Hematopoietic multipotent progenitor cell treated with erythropoietin and hydrocortisone succinate and interleukin-3 and kit ligand, for 17 days (in vitro differentiated cells): Measurements from ENCODE around the gene ABHD6.
"Not testable (repeated sequence)": the region's sequence is repeated elsewhere in the genome, so short reads cannot be mapped to it uniquely, and the experiment has no call there.

Experiments used
- DNase-seq: peaks from one replicate; pipeline ENCODE4 v3.0.0-alpha.2; 2015; ENCODE audit warnings: low spot score

ABHD6 gene

GRCh38 chr3:58210761-58211460, 26.7 kb upstream of the ABHD6 start, which contains the start of gene DNASE1L3:
DNASE1L3 (minus strand) TSS chr3:58210972; CDS start chr3:58210906, 66 bp downstream.
- DNase-seq, result no peak

DNA sequence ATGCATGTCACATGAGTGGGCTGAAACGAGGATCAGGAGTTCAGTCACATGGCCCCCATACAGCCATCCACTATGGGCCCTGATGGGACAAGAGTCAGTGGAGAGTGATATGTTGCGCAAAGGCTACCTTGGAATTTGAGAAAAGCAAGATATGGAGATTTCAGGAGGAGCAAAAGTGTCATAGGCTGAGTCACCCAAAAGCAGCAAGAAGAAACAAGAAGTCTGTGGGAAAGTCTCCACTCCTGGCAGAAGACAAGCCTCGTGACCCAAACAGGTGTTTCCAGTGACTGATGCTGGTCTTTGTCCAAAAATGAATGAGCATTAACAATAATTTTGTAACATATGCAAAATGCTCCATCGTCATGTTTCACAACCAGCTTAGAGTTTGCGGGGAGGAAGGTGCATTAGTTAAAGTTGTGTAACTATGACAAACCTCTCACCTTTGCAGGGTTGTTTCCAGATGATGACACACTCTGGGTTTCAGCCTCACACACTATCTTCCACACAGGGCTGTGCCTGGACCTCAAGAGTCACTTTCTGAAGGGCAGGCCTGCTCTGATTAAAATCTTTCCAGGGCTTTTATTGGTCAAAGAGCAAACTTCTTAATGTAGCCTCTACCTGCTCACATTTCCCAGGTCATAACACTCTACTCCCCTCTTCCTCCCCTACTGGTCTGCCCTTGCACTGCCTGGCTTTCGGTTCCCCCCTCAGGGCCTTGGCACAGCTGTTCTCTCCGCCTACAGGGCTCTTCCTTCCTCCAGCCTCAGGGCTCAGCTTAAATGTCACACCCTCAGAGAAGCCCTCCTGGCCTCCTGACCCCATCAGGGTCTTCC, 22.9 kb upstream of the ABHD6 start:
- no peak for DNase-seq

DNA sequence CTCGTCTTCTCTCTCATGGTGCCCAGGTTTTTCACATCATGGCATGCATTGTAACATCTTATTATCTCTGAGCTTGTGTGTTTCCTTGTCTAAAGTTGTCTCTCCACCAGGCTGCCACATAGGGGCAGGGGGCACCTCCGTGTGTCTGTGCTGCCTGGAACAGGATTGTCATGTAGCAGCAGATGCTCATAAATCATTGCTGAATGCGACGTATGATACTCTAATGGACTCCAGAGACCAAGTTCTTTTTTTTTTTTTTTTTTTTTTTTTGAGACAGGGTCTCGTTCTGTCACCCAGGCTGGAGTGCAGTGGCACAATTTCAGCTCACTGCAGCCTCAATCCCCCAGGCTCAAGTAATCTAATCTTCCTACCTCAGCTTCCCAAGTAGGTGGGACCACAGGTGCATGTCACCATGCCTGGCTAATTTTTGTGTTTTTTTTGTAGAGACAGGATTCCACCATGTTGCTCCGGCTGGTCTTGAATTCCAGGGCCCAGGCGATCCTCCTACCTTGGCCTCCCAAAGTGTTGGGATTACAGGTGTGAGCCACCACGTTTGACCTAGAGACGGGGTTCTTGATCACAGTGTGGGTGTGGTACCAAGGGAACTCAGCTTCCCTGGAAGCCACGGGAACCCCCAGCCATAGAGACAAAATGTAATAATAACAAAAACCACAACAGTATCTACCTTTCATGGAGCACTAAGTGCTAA, 22.1 kb upstream of the ABHD6 start:
- DNase-seq, result no peak

GRCh38 chr3:58216496-58217195, 20.9 kb upstream of the ABHD6 start:
- no peak for DNase-seq

- DNase-seq, result peak; percentile 54
Measured at GRCh38 chr3:58217209-58217811, 20.3 kb upstream of the ABHD6 start.

DNA sequence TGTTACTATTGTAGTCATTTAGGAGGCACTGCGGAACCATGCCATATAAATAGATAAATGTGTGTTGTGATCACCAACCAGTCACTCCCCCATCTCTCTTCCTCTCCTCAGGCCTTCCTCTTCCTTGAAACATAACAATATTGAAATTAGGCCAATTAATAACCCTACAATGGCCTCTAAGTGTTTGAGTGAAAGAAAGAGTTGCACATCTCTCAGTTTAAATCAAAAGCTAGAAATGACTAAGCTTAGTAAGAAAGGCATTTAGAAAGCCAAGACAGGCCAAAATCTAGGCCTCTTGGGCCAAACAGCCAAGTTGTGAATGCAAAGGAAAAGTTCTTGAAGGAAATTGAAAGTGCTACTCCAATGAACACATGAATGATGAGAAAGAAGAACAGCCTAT, 18.7 kb upstream of the ABHD6 start:
- DNase-seq, result no peak

GRCh38 chr3:58222161-58222724, 15.3 kb upstream of the ABHD6 start:
- DNase-seq, result no peak

- DNase-seq, result no peak
Measured at GRCh38 chr3:58223855-58224254, 13.7 kb upstream of the ABHD6 start.

GRCh38 chr3:58227933-58228332, 9.7 kb upstream of the ABHD6 start:
- not testable (repeated sequence) for DNase-seq

- no peak for DNase-seq
Measured at GRCh38 chr3:58230876-58231552, 6.6 kb upstream of the ABHD6 start.

DNA sequence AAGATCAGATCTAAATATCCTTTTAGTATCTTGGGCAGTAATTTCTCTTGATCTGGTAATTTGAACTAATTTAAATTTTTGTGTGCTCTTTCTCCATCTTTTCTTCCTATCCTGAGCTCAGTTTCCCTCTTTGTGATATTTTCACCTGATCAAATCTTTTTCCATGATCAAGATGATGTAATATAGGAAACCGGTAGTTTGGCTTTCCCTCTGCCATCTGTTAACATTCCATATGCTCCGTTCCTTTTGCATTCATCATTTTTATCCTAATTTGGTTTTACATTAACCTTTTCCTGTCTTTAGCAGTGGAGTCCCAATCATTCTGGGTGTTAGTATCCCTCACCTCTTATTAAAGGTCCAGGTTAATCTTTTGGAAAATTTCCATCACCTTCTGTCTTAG, 5.9 kb upstream of the ABHD6 start:
- DNase-seq, result no peak

- no peak for DNase-seq
Measured at GRCh38 chr3:58234516-58234931, 3.1 kb upstream of the ABHD6 start.

- DNase-seq, result no peak
Measured at GRCh38 chr3:58235970-58236369, 1.6 kb upstream of the ABHD6 start.

DNA sequence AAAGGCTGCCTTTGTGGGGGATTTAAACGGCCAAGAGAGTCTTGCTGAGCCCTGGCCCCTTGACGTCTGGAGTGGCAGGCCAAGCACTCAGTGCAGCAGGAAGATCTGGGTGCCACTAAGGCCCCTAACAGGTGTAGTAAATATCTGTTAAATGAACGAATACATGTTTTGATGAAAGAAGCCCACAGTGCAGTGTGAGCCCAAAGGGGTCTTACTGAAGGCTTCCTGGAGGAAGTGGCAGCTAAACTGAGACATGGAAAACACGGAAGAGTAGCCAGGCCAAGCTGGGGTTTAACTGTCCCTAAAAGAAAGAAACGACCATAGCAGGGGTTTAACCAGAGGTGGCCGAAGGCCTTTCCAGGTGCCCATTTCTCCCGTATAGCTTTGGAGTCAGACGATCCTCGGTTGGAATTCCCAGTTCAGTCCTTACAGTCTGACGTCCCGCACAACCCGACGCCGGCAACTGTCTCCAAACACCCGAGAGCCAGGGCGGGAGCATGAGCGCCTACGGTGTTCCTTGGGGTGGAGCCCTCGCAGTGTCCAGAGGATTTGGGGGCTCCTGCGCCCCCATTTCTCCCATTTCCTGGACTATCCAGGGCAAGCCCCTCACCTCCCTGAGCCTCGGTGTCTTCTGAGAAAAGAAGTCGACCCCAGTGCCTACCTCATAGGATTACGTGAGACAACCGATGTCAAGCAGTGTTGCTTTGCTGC, 910 bp upstream of the ABHD6 start:
- no peak for DNase-seq

- no peak for DNase-seq
Measured at GRCh38 chr3:58237941-58238681, 519 bp downstream of the ABHD6 start.

- DNase-seq, result no peak
Measured at GRCh38 chr3:58238830-58239229, 1.2 kb downstream of the ABHD6 start.

- DNase-seq, result no peak
Measured at GRCh38 chr3:58241306-58242044, 3.9 kb downstream of the ABHD6 start.

GRCh38 chr3:58242340-58242739, 4.7 kb downstream of the ABHD6 start:
- DNase-seq, result no peak

GRCh38 chr3:58242860-58243259, 5.3 kb downstream of the ABHD6 start:
- not testable (repeated sequence) for DNase-seq
